COLO829 (cell line): ENCODE results near the gene PREB.
A peak's percentile ranks its signal among the peaks of the same experiment; 100 is the strongest.
"Not testable (repeated sequence)": the region's sequence is repeated elsewhere in the genome, so short reads cannot be mapped to it uniquely, and the experiment has no call there.

Experiments used
- DNase-seq: peaks from one replicate; pipeline ENCODE4 v3.0.0; 2012; ENCODE audit warnings: low spot score

PREB gene

GRCh38 chr2:27133905-27134780, at the start of gene PREB:
TSS of gene PREB (minus strand) at chr2:27134636. CDS start at chr2:27134421, 215 bp downstream.
- peak; percentile 95 for DNase-seq

DNA sequence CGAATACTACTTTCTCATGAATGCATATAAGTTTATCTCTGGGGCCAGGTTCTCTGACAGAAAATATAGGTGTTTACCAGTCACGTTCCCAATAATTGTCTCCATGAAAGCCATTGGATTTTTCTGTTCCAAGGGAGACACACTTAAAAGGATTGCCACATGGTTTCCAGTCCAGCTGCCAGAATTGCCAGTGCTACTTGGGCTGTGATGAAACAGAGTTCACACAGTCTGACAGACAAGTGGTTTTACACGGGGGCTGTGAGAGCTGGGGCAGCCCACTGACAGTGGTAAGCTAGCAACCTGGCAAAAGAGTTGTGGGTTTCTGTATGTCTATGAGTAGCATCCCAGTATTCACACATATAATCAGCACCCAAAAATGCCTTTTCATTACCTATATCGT, 49.7 kb upstream of the PREB start:
- no peak for DNase-seq

- DNase-seq: no peak
These were observed 47.9 kb upstream of the PREB start for GRCh38 chr2:27182346-27182745.

DNA sequence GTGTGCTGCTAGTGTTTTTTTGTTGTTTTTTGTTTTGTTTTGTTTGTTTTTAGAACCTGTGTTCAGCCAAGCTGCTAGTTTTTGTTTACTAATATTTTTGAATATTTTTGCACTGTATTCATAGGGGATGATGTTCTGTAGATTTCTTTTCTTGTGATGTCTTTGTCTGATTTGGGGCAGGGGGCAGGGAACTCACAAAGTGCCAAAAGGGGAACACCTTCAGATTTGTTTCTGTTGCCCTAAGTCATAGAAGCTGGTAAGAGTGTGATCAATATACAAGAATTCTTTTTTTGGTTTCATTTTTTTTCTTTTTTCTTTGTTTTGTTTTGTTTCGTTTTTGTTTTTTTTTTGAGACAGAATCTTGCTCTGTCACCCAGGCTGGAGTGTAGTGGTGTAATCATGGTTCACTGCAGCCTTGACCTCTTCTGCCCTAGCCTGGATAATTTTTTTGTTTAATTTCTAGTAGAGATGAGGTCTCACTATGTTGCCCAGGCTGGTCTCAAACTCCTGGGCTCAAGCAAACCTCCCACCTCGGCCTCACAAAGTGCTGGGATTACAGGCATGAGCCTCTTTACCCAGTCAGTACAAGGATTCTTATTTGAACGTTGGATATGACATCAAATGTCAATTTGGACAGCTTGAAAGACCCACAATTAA, 45.0 kb upstream of the PREB start:
- no peak for DNase-seq

DNA sequence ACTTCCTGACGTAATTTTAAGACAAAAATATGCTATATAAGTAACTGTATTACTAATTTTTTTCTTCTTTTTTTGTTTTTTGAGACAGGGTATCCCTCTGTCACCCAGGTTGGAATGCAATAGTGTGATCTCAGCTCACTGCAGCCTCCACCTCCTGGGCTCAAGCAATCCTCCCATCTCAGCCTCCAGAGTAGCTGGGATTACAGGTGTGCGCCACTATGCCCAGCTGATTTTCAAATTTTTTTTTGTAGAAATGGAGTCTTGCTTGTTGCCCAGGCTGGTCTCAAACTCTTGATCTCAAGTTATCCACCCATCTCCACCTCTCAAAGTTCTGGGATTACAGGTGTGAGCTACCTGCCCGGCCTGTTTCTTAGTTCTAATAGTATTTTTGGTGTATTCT, 44.0 kb upstream of the PREB start:
- DNase-seq: no peak

GRCh38 chr2:27177441-27178351, 43.3 kb upstream of the PREB start:
- DNase-seq: no peak

DNA sequence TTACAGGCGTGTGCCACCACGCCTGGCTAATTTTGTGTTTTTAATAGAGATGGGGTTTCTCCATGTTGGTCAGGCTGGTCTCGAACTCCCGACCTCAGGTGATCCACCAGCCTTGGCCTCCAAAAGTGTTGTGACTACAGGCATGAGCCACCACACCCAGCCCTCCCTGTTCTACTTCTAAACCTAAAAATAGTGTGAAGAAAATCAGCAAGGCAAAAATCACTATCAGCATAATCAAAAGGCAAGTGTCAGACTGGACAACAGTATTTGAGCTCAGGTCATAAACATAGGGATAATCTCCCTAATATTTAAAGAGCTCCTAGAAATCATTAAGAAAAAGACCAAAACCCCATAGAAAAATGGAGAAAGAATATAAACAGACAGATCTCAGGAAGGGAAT, 41.3 kb upstream of the PREB start:
- DNase-seq: not testable (repeated sequence)

- no peak for DNase-seq
These were observed 40.9 kb upstream of the PREB start for GRCh38 chr2:27175330-27175729.

DNA sequence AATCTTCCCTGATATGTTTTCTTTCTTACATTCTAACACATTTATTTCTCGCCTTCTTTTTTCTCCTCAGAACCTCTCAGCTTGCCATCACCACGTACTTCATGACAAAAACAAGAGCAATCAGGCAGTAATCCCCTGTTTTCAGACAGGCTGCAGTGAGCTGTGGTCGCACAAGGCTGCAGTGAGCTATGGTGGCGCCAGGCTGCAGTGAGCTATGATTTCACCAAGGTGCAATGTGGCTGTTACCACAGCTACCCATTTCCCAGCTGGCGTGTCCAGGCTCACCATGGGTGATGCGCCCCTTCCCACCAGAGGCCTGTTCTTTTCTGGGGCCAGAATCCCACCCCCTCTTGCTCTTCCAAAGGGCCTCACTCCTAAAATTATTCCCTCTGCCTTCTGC, 40.2 kb upstream of the PREB start:
- no peak for DNase-seq

DNA sequence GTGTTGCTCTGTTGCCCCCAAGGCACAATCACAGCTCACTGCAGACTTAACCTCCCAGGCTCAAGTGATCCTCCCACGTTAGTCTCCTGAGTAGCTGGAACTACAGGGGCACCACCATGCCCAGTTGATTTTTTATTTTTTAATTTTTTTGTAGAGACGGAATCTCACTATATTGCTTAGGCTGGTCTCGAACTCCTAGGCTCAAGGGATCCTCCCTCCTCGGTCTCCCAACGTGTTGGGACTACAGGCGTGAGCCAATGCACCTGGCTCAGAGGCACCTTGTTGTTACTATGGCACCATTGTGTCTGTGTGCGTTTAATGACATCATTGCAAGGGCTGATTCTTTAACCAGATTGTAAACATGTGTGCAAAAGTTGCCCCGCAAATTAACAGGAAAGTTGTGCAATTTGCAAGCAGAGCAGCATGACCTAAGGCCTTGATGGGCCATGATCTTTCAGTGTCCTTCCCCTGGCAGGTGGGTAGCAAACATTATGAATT, 37.0 kb upstream of the PREB start:
- no peak for DNase-seq

DNA sequence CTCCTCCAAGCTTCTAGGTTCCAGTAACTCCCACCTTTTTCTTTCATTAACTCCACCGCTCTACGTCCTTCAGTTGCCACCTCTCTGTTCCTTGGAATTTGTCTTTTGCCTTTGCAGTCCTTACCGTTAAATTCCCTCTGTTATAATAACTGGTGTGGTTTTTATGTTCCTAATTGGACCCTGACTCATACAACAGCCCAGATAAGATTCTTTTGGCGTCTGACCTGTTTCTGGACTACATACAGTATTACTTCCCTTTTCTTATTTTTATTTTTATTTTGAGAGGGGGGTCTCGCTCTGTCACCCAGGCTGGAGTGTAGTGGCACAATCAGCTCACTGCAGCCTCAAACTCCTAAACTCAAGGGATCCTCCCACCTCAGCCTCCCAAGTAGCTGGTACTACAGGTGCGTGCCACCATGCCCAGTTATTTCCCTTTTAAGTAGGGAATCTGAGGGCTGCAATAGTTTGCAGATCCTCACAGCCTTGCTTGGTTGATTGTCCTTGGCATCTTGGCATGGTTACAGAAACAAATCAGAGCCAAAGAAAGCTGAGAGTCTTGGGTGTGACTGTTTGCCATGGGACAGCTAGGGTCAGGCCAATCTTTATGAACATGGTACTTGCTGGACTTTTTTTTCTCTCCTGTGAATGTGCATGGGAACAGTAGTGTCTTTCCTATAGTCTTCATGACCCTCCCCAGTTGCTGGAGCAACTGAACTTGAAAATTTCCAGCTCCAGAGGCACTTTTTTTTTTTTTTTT, 36.3 kb upstream of the PREB start:
- no peak for DNase-seq

DNA sequence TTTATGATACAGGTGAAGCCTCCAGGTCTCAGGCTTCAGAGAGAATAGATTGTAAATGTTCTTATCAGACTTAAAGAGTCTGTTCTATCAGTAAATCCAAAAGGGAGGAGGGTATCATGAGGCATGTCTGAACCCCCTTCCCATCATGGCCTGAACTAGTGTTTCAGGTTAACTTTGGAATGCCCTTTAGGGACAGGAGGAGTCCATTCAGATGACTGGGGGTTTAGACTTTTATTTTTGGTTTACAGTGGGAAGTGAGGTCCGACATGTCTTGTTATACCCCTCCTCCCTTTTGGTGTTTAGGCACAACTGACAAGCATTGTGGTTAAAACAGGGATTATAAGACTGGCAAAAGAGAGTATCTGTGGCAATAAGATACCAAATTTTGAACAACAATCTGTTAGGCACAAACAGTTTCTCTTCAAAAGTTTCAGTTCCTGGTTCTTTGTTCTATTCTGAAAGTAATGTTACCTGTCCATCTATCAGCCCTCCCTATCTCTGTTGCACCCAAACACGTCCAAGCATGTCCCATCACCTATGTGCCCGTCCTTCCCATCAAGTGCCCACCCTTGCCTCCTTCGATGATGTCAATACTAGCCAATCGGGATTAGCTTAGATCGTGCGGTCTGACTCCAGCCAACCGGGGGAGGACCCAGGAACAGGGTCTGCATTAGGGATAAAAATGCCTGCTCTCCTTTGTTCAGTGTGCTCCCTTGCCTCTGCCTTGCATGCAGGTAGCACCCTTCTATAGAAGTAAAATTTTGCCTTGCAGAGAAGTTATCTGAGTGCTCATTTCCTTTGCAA, 30.7 kb upstream of the PREB start:
- DNase-seq: no peak

DNA sequence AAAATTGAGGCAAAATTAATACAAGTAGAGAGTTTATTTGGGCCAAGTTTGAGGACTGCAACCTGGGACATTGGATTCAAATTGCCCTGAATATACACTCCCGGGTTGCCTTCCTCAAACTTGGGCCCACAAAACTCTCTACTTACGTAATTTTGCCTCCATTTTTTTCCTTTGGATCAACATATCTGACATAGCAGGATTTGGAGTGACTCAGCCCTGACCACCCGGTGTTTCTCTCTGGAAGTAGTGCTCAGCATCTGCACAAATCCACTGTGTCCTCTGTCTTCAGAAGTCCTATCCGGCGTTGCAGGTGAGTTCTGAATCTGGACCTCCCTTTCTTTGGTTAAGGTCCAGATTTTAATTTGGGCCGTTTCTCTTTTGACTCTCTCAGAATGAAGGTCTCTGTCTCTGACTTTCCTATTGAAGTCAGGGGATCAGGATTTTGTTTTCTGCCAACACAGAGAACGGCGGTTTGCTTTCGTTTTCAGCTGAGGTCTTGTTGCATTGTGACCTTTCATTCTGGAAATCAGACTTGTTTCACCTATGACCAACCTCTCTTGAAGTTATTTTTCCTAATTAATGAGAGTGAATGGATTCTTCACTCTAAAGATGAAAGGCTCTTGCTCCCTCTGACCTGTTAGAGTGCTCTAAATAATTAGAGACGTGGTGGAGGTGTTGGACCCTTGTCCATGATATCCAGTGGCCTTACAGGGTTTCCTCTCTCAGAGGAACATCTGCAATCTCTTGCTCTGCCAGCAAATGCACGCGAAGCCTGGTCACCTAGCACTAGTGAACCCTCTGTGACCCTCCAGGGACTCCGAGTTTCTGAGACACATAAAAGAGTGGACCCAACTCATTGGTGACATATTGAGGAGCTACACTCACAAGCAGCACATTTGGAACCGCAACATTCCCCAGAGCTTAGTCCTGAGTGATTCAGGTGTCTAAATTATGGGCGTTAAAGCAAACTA, 28.0 kb upstream of the PREB start:
- no peak for DNase-seq

DNA sequence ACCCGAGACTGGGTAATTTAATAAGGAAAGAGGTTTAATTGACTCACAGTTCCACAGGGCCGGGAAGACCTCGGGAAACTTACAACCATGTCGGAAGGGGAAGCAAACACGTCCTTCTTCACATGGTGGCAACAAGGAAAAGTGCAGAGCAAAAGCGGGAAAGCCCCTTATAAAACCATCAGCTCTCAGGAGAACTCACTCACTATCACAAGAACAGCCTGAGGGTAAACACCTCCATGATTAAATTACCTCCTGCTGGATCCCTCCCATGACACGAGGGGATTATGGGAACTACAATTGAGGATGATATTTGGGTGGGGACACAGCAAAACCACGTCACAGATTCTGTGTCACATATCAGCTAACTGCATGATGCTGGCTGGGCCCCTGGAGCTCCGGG, 25.8 kb upstream of the PREB start:
- no peak for DNase-seq

DNA sequence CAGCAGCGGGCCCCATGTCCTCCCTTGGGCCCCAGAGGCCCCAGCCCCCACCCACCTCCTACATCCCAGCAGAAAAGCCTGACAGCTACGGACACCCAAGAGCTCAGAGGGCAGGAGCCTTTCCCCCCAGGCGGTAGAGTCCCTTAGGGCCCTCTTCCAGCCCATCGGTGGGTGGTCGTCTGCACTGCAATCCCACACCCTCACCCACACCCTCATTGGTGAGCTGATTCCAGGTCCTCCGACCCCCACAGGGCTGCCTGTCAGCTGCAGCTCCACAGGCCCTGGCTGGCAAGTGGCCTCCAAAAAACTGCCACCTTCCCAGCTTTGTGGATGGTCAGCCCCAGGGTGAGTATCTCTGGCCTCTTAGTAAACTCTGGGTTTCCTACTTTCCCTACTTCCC, 24.8 kb upstream of the PREB start:
- DNase-seq: no peak

- DNase-seq: no peak
These were observed 24.0 kb upstream of the PREB start for GRCh38 chr2:27158468-27158867.

DNA sequence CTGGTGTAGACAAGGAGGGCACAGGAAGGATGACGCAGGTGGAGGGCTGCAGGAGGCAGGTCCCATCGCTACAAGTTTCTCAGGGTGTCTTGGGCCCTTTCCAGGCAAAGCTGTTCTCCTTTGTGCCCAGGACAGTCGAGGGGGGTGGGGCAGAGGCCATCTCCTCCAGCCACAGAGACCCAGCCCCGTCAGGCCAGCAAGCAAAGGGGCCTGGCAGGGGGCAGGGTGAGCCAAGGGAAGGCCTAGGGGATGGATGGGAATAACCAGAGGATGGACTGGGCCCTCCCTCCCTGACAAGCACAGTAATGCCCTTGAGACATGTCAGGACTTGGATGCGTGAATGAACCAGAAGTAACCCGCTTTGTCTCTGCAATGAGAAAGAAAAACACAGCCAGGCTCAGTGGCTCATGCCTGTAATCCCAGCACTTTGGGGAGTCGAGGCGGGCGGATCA, 20.7 kb upstream of the PREB start:
- no peak for DNase-seq

DNA sequence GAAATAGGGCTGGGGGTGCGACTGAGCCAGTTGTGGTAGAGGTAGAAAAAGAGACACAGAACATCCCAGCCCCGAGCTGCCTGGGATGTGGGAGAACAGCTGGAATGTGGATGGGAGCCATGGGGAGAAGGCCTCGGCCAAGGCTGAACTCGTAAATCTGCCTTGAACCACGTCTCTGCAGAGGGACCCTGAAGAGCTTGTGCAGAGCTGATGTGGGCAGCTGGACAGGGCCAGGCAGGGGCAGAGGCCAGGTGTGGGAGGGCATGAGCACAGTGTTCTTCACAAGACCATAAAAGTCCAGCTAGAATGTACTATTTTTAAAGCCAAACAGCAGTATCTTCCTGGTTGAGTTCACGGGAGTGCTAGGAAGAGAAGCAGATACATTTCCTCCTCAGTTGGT, 20.1 kb upstream of the PREB start:
- DNase-seq: no peak

GRCh38 chr2:27152796-27153464, 18.5 kb upstream of the PREB start:
- no peak for DNase-seq
